Measurements from ENCODE around the gene ORM2. TPM values are rescaled to one million over a fixed set of nuclear protein-coding genes. Genes with fewer than 3 reads are reported as not detected.

Gene ORM2
- total and polyA plus RNA-seq, 2 of the 13 experiments (the other 11 are each of a cell fraction or from before 2014, with no cell fraction given): 565 to 824 TPM

- H3K4me3 ChIP-seq (replicated peaks in 1 of 3; ENCODE audit: insufficient read depth in 1 of 3, low read depth in 2 of 3, low read length in 3 of 3): no peak overlapping the region
- no peaks in the 10 kb centered on the region for H3K79me2 ChIP-seq (ENCODE audit: insufficient read depth, low read length)
- ChIA-PET CTCF (ENCODE audit: low intra/inter-chr PET ratio, low total read pairs) (no interaction called here), POLR2A (no interaction called here)
- H2AFZ ChIP-seq (ENCODE audit: low read length): no peak overlapping the region
- no peak overlapping the region for H3K27ac ChIP-seq (ENCODE audit: extremely low read length, insufficient read depth, low read length)
- H3K4me2 ChIP-seq (ENCODE audit: low read depth, low read length): no peak overlapping the region
- no peak for FAIRE-seq
- 98% methylated on average over 7 of the region's 7 CpGs for WGBS (ENCODE audit: low lambda C conversion rate)
- no peak for DNase-seq (ENCODE audit: low spot score)
- no TSS peak for BruUV-seq (replicated peaks)
- H3K9ac ChIP-seq (ENCODE audit: insufficient read depth, low read depth, low read length): no peak overlapping the region
- in situ Hi-C loops (cut with HindIII; ENCODE audit: extremely low pct_ligation_motif_present, low pct_unique_long_range_greater_than_20kb): no loop called here
- H3K4me1 ChIP-seq (ENCODE audit: insufficient read depth, low read length): peaks cover 15% of the 10 kb centered on the region
- H3K36me3 ChIP-seq (replicated peaks in 1 of 2; ENCODE audit: control insufficient read depth in 1 of 2, insufficient read depth in 2 of 2, low read length in 2 of 2): peaks cover 12 to 24% of the 10 kb centered on the region in 2 experiments; a peak in 4 of 5 replicates
- no peak for ATAC-seq
- H4K20me1 ChIP-seq (ENCODE audit: insufficient read depth, low read length): no peaks in the 10 kb centered on the region
- intact Hi-C loops (cut with micrococcal nuclease; ENCODE audit: unreplicated experiment): no loop called here
- H3K27me3 ChIP-seq (ENCODE audit: control insufficient read depth in 1 of 2, insufficient read depth in 2 of 2, low read length in 2 of 2): no peaks in the 10 kb centered on the region
- H3K9me3 ChIP-seq (ENCODE audit: low read length): no peaks in the 10 kb centered on the region
- TF ChIP-seq ZSCAN20 (CRISPR knock-in tag; IDR thresholded peaks at IDR 0.05; ENCODE audit: borderline replicate concordance) (no peak), MAX (IDR thresholded peaks at IDR 0.05) (no peak), PAWR (CRISPR knock-in tag; IDR thresholded peaks at IDR 0.05; ENCODE audit: borderline replicate concordance) (no peak), ZNF18 (CRISPR knock-in tag; IDR thresholded peaks at IDR 0.05; ENCODE audit: insufficient replicate concordance) (no peak), AKAP8 (CRISPR knock-in tag; IDR thresholded peaks at IDR 0.05) (no peak), ZMAT5 (CRISPR knock-in tag; IDR thresholded peaks at IDR 0.05; ENCODE audit: borderline replicate concordance, low read depth) (no peak), ZFP62 (CRISPR knock-in tag; IDR thresholded peaks at IDR 0.05) (no peak), ZNF136 (CRISPR knock-in tag; IDR thresholded peaks at IDR 0.05; ENCODE audit: low read depth) (no peak), ZNF121 (CRISPR knock-in tag; IDR thresholded peaks at IDR 0.05) (no peak), ZNF773 (CRISPR knock-in tag; IDR thresholded peaks at IDR 0.05; ENCODE audit: borderline replicate concordance) (no peak), AGO1 (IDR thresholded peaks at IDR 0.05; ENCODE audit: low read depth, low read length, poor library complexity, severe bottlenecking) (no peak), ZBTB26 (CRISPR knock-in tag; IDR thresholded peaks at IDR 0.05; ENCODE audit: borderline replicate concordance) (no peak), STAG1 (CRISPR knock-in tag; IDR thresholded peaks at IDR 0.05) (no peak), RNF219 (CRISPR knock-in tag; IDR thresholded peaks at IDR 0.05) (no peak), ATAD3A (CRISPR knock-in tag; IDR thresholded peaks at IDR 0.05) (no peak), GATAD2A (CRISPR knock-in tag; IDR thresholded peaks at IDR 0.05) (no peak)
Observed at GRCh38 chr9:114345493-114346065, 15.9 kb downstream of the ORM2 start.

All from HepG2 (cell line).